ENCODE data around the gene SLC7A6OS. TPM values are rescaled to one million over a fixed set of nuclear protein-coding genes. Genes with fewer than 3 reads are reported as not detected.
A peak's percentile ranks its signal among the peaks of the same experiment; 100 is the strongest.

Gene SLC7A6OS
- total and polyA plus RNA-seq, 10 of the 15 experiments (the other 5 are each of a cell fraction or from before 2014, with no cell fraction given), result 2.9 to 27.4 (median 16.9) TPM

DNA sequence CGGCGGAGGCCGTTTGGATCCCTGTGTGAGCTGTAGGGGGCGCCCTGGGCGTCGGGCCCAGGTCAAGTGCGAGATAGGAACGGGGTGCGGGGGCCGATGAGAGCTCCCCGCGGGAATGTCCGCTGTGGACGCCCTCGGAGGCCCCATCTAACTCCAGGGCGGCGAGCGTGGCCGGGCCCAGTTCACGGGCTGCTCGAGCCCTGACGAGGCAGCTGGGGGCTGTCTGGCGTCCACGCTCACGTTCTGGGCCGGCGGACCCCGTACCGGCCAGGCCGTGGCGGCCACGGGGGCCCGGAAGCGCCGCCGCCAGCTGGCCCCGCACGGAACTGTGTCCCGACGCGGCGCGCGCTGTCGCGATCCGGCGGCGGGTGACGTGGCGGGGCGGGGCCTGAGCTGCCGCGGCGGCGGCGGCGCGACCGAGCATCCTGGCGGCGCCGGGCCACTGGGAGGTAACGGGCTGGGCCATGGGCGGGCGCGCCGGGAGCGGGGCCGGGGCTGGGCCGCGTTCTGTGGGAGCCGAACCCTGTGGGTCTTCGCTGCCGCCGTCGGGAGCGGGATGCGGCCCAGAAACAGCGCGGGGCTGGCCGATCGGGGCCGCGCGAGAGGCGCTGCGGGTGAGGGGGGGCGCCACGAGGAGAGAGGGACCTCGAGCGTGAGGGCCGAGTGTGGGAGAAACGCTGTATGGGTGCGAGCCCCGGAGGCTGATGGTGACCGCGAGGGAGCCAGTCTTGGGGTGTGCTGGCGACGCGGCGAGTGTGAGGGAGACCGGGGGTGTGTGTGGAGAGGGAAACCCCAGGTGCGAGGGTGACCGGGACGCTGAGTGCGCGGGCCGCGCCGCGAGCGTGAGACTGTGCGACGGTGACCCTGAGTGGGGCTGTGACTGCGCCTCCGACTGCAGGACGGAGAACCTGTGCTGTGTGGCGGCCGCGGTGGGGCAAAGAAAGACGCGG, 46.3 kb downstream of the SLC7A6OS start, which contains the start of gene SLC7A6 (continued):
- TF ChIP-seq, protein P1, sequence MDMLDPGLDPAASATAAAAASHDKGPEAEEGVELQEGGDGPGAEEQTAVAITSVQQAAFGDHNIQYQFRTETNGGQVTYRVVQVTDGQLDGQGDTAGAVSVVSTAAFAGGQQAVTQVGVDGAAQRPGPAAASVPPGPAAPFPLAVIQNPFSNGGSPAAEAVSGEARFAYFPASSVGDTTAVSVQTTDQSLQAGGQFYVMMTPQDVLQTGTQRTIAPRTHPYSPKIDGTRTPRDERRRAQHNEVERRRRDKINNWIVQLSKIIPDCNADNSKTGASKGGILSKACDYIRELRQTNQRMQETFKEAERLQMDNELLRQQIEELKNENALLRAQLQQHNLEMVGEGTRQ (IDR thresholded peaks at IDR 0.05; ENCODE audit: borderline replicate concordance, low read depth, low read length), result no peak
- TF ChIP-seq FOXK2 (IDR thresholded peaks at IDR 0.05) (no peak), SIX5 (IDR thresholded peaks at IDR 0.05; ENCODE audit: low read depth, low read length, severe bottlenecking) (no peak), ZNF687 (IDR thresholded peaks at IDR 0.05) (peak; percentile 41; the same call in 1 of the 2 replicates), NFYA (IDR thresholded peaks at IDR 0.05; ENCODE audit: borderline replicate concordance, low read depth, low read length) (no peak), PAX5 (IDR thresholded peaks at IDR 0.05; ENCODE audit: borderline replicate concordance, low read depth, low read length) (0 out of 2 replicates have a peak, but pooled peaks have one; percentile 4), POLR2AphosphoS2 (IDR thresholded peaks at IDR 0.05; ENCODE audit: low read depth, low read length) (no peak), EZH2 (IDR thresholded peaks at IDR 0.05; ENCODE audit: borderline replicate concordance, control insufficient read depth, low read depth, low read length) (no peak), SMC3 (IDR thresholded peaks at IDR 0.05; ENCODE audit: borderline replicate concordance, low read length) (peak; percentile 58), TARDBP (IDR thresholded peaks at IDR 0.05; ENCODE audit: borderline replicate concordance) (0 out of 2 replicates have a peak, but pooled peaks have one; percentile 14), YBX1 (IDR thresholded peaks at IDR 0.05) (no peak), ZNF622 (IDR thresholded peaks at IDR 0.05) (no peak), CTCF (IDR thresholded peaks at IDR 0.05 in 2 of 3, conservative IDR thresholded peaks at IDR 0.05 in 1 of 3; ENCODE audit: control insufficient read depth in 2 of 3, extremely low read depth in 1 of 3, insufficient read depth in 1 of 3, low read depth in 3 of 3, low read length in 3 of 3) (peak; percentile 77 to 85 (median 81); a peak in 5 of 6 replicates), EGR1 (IDR thresholded peaks at IDR 0.05; ENCODE audit: borderline replicate concordance in 1 of 2, low read depth in 2 of 2, low read length in 2 of 2) (peak in 1 of 2 experiments; percentile 78; a peak in 2 of 3 replicates), RELA (IDR thresholded peaks at IDR 0.05; ENCODE audit: borderline replicate concordance, partially characterized antibody) (no peak), IRF4 (IDR thresholded peaks at IDR 0.05; ENCODE audit: low read depth, low read length) (no peak), TBL1XR1 (IDR thresholded peaks at IDR 0.05; ENCODE audit: low read depth, low read length) (no peak)
